GM10266 (cell line): Measurements from ENCODE around the gene CCDC15.
"Not testable (repeated sequence)": the region's sequence is repeated elsewhere in the genome, so short reads cannot be mapped to it uniquely, and the experiment has no call there.

Experiments
- DNase-seq: peaks from one replicate; pipeline ENCODE4 v3.0.0; 2012; ENCODE audit errors: extremely low spot score
- CTCF ChIP-seq: IDR thresholded peaks from 2 replicates; pipeline ENCODE4 v1.5.1; 2012; ENCODE audit warnings: mild to moderate bottlenecking, low read depth; ENCODE audit not compliant: control insufficient read depth, insufficient read depth; ENCODE audit errors: missing control alignments

The CCDC15 gene

GRCh38 chr11:125088576-125089455 lies 134.8 kb downstream of the CCDC15 start:
- no peak for TF ChIP-seq CTCF
- no peak for DNase-seq

GRCh38 chr11:125089481-125089880 lies 135.5 kb downstream of the CCDC15 start:
- not testable (repeated sequence) for DNase-seq

- DNase-seq: not testable (repeated sequence)
Measured at GRCh38 chr11:125090151-125090550, 136.1 kb downstream of the CCDC15 start.

- no peak for DNase-seq
- no peak for TF ChIP-seq CTCF
Measured at GRCh38 chr11:125090816-125091215, 136.8 kb downstream of the CCDC15 start.
